GM21515 (cell line): ENCODE data around the gene PARD6G.
A peak's percentile ranks its signal among the peaks of the same experiment; 100 is the strongest.

Source experiments
- ATAC-seq: cut with Tn5 transposase; IDR thresholded peaks from one replicate; pipeline ENCODE4 v1.9.1; 2021; ENCODE audit not compliant: unreplicated experiment

Gene PARD6G

GRCh38 chr18:80147418-80148325 is 99.6 kb downstream of the PARD6G start:
- peak; percentile 88 for ATAC-seq

- peak; percentile 33 for ATAC-seq
Measured at GRCh38 chr18:80147037-80147417, 100.3 kb downstream of the PARD6G start.

GRCh38 chr18:80145196-80145804 is 102.0 kb downstream of the PARD6G start:
- no peak for ATAC-seq

- no peak for ATAC-seq
Measured at GRCh38 chr18:80143881-80144280, 103.4 kb downstream of the PARD6G start.

- ATAC-seq, result no peak
Measured at GRCh38 chr18:80140455-80140985, 106.8 kb downstream of the PARD6G start.

- no peak for ATAC-seq
Measured at GRCh38 chr18:80137976-80138375, 109.3 kb downstream of the PARD6G start.

GRCh38 chr18:80137137-80137536 is 110.2 kb downstream of the PARD6G start:
- ATAC-seq, result no peak

GRCh38 chr18:80136679-80137078 is 110.6 kb downstream of the PARD6G start:
- no peak for ATAC-seq

GRCh38 chr18:80135136-80135535 is 112.2 kb downstream of the PARD6G start:
- no peak for ATAC-seq

GRCh38 chr18:80133124-80133523 is 114.2 kb downstream of the PARD6G start:
- no peak for ATAC-seq

- no peak for ATAC-seq
Measured at GRCh38 chr18:80132180-80132812, 115.0 kb downstream of the PARD6G start.

GRCh38 chr18:80130555-80130954 is 116.8 kb downstream of the PARD6G start:
- ATAC-seq, result no peak

- ATAC-seq, result no peak
Measured at GRCh38 chr18:80129672-80130367, 117.5 kb downstream of the PARD6G start.

- ATAC-seq, result no peak
Measured at GRCh38 chr18:80127635-80128034, 119.7 kb downstream of the PARD6G start.

GRCh38 chr18:80126797-80127196 is 120.5 kb downstream of the PARD6G start:
- ATAC-seq, result no peak

GRCh38 chr18:80124131-80124530 is 123.2 kb downstream of the PARD6G start:
- no peak for ATAC-seq

- no peak for ATAC-seq
Measured at GRCh38 chr18:80120932-80121331, 126.4 kb downstream of the PARD6G start.

- no peak for ATAC-seq
Measured at GRCh38 chr18:80119111-80119510, 128.2 kb downstream of the PARD6G start.

- no peak for ATAC-seq
Measured at GRCh38 chr18:80115035-80115434, 132.3 kb downstream of the PARD6G start.

GRCh38 chr18:80112624-80113248 is 134.6 kb downstream of the PARD6G start:
- ATAC-seq, result no peak

GRCh38 chr18:80109676-80110078 is 137.6 kb downstream of the PARD6G start:
- ATAC-seq, result peak; percentile 11
